Measurements from ENCODE around the gene CAPN15.

CAPN15 gene

GRCh38 chr16:575354-576196 lies 48.1 kb downstream of the CAPN15 start:
- Histone ChIP-seq H3K4me3 (no peak overlapping the region), H3K27me3 (ENCODE audit: low read depth) (no peaks in the 10 kb centered on the region), H3K4me1 (no peaks in the 10 kb centered on the region), H3K36me3 (replicated peaks) (peaks cover 10% of the 10 kb centered on the region), H3K9me3 (no peaks in the 10 kb centered on the region)
- no peak for DNase-seq (ENCODE audit: low spot score in 2 of 2)
- in situ Hi-C loops (cut with MboI; ENCODE audit: low sequenced_read_pairs), result no loop called here

- no peak for DNase-seq (ENCODE audit: low spot score in 2 of 2)
- no peaks in the 10 kb centered on the region for H3K27me3 ChIP-seq (ENCODE audit: low read depth)
- H3K4me3 ChIP-seq, result no peak overlapping the region
- in situ Hi-C loops (cut with MboI; ENCODE audit: low sequenced_read_pairs), result no loop called here
- H3K9me3 ChIP-seq, result no peaks in the 10 kb centered on the region
- peaks cover 10% of the 10 kb centered on the region for H3K36me3 ChIP-seq (replicated peaks)
- no peaks in the 10 kb centered on the region for H3K4me1 ChIP-seq
Measured at GRCh38 chr16:576197-576822, 48.8 kb downstream of the CAPN15 start.

- in situ Hi-C loops (cut with MboI; ENCODE audit: low sequenced_read_pairs), result no loop called here
- no peak for DNase-seq (ENCODE audit: low spot score in 2 of 2)
- Histone ChIP-seq H3K4me1 (no peaks in the 10 kb centered on the region), H3K9me3 (no peaks in the 10 kb centered on the region), H3K4me3 (no peak overlapping the region), H3K27me3 (ENCODE audit: low read depth) (no peaks in the 10 kb centered on the region), H3K36me3 (replicated peaks) (peaks cover 10% of the 10 kb centered on the region)
Measured at GRCh38 chr16:576823-577201, 49.3 kb downstream of the CAPN15 start.

- DNase-seq (ENCODE audit: low spot score in 2 of 2), result no peak
- Histone ChIP-seq H3K9me3 (no peaks in the 10 kb centered on the region), H3K4me3 (no peak overlapping the region), H3K27me3 (ENCODE audit: low read depth) (no peaks in the 10 kb centered on the region), H3K36me3 (replicated peaks) (peaks cover 10% of the 10 kb centered on the region), H3K4me1 (no peaks in the 10 kb centered on the region)
- in situ Hi-C loops (cut with MboI; ENCODE audit: low sequenced_read_pairs), result no loop called here
Measured at GRCh38 chr16:577796-578195, 50.3 kb downstream of the CAPN15 start.

- in situ Hi-C loops (cut with MboI; ENCODE audit: low sequenced_read_pairs), result no loop called here
- Histone ChIP-seq H3K4me3 (no peak overlapping the region), H3K27me3 (ENCODE audit: low read depth) (no peaks in the 10 kb centered on the region), H3K4me1 (no peaks in the 10 kb centered on the region), H3K9me3 (no peaks in the 10 kb centered on the region), H3K36me3 (replicated peaks) (peaks cover 10% of the 10 kb centered on the region)
- no peak for DNase-seq (ENCODE audit: low spot score in 2 of 2)
Measured at GRCh38 chr16:578232-578869, 50.8 kb downstream of the CAPN15 start.

GRCh38 chr16:578870-579405 lies 51.4 kb downstream of the CAPN15 start:
- no peaks in the 10 kb centered on the region for H3K9me3 ChIP-seq
- in situ Hi-C loops (cut with MboI; ENCODE audit: low sequenced_read_pairs), result no loop called here
- no peaks in the 10 kb centered on the region for H3K27me3 ChIP-seq (ENCODE audit: low read depth)
- peaks cover 10% of the 10 kb centered on the region for H3K36me3 ChIP-seq (replicated peaks)
- DNase-seq (ENCODE audit: low spot score in 2 of 2), result peak; percentile 64 to 86
- H3K4me3 ChIP-seq, result peak overlapping the region; percentile 22
- H3K4me1 ChIP-seq, result no peaks in the 10 kb centered on the region

- Histone ChIP-seq H3K27me3 (ENCODE audit: low read depth) (no peaks in the 10 kb centered on the region), H3K4me3 (no peak overlapping the region), H3K9me3 (no peaks in the 10 kb centered on the region), H3K4me1 (no peaks in the 10 kb centered on the region), H3K36me3 (replicated peaks) (no peaks in the 10 kb centered on the region)
- in situ Hi-C loops (cut with MboI; ENCODE audit: low sequenced_read_pairs), result no loop called here
- no peak for DNase-seq (ENCODE audit: low spot score in 2 of 2)
Measured at GRCh38 chr16:580141-580945, 52.8 kb downstream of the CAPN15 start.

- H3K36me3 ChIP-seq (replicated peaks), result no peaks in the 10 kb centered on the region
- no peaks in the 10 kb centered on the region for H3K9me3 ChIP-seq
- H3K4me3 ChIP-seq, result no peak overlapping the region
- H3K4me1 ChIP-seq, result no peaks in the 10 kb centered on the region
- H3K27me3 ChIP-seq (ENCODE audit: low read depth), result no peaks in the 10 kb centered on the region
- DNase-seq (ENCODE audit: low spot score in 2 of 2), result no peak
- in situ Hi-C loops (cut with MboI; ENCODE audit: low sequenced_read_pairs), result no loop called here
Measured at GRCh38 chr16:580946-581498, 53.5 kb downstream of the CAPN15 start.

GRCh38 chr16:582218-582613 lies 54.7 kb downstream of the CAPN15 start:
- Histone ChIP-seq H3K4me3 (no peak overlapping the region), H3K4me1 (no peaks in the 10 kb centered on the region), H3K36me3 (replicated peaks) (no peaks in the 10 kb centered on the region), H3K9me3 (no peaks in the 10 kb centered on the region), H3K27me3 (ENCODE audit: low read depth) (no peaks in the 10 kb centered on the region)
- in situ Hi-C loops (cut with MboI; ENCODE audit: low sequenced_read_pairs), result no loop called here
- DNase-seq (ENCODE audit: low spot score in 2 of 2), result no peak

- Histone ChIP-seq H3K4me3 (no peak overlapping the region), H3K27me3 (ENCODE audit: low read depth) (no peaks in the 10 kb centered on the region), H3K9me3 (no peaks in the 10 kb centered on the region), H3K4me1 (no peaks in the 10 kb centered on the region), H3K36me3 (replicated peaks) (no peaks in the 10 kb centered on the region)
- in situ Hi-C loops (cut with MboI; ENCODE audit: low sequenced_read_pairs), result no loop called here
- no peak for DNase-seq (ENCODE audit: low spot score in 2 of 2)
Measured at GRCh38 chr16:582614-583331, 55.3 kb downstream of the CAPN15 start.

- no peak for DNase-seq (ENCODE audit: low spot score in 2 of 2)
- Histone ChIP-seq H3K4me1 (no peaks in the 10 kb centered on the region), H3K27me3 (ENCODE audit: low read depth) (no peaks in the 10 kb centered on the region), H3K4me3 (no peak overlapping the region), H3K9me3 (no peaks in the 10 kb centered on the region), H3K36me3 (replicated peaks) (no peaks in the 10 kb centered on the region; the same call in 1 of the 2 replicates)
- in situ Hi-C loops (cut with MboI; ENCODE audit: low sequenced_read_pairs), result no loop called here
Measured at GRCh38 chr16:583470-583814, 55.9 kb downstream of the CAPN15 start.

GRCh38 chr16:583815-584591 lies 56.5 kb downstream of the CAPN15 start:
- no peaks in the 10 kb centered on the region; the same call in 1 of the 2 replicates for H3K36me3 ChIP-seq (replicated peaks)
- no peaks in the 10 kb centered on the region for H3K27me3 ChIP-seq (ENCODE audit: low read depth)
- DNase-seq (ENCODE audit: low spot score in 2 of 2), result no peak
- H3K9me3 ChIP-seq, result no peaks in the 10 kb centered on the region
- no peak overlapping the region for H3K4me3 ChIP-seq
- H3K4me1 ChIP-seq, result no peaks in the 10 kb centered on the region
- in situ Hi-C loops (cut with MboI; ENCODE audit: low sequenced_read_pairs), result no loop called here

All from HAP-1 (cell line).